ENCODE data around the gene SBNO2.

Gene SBNO2

GRCh38 chr19:1061987-1062386, 112.1 kb downstream of the SBNO2 start:
- DNase-seq (ENCODE audit: low read depth in 2 of 2): no peak

- DNase-seq (ENCODE audit: low read depth in 2 of 2): no peak
Measured at GRCh38 chr19:1060689-1061088, 113.4 kb downstream of the SBNO2 start.

GRCh38 chr19:1058112-1058511, 116.0 kb downstream of the SBNO2 start:
- DNase-seq (ENCODE audit: low read depth in 2 of 2): no peak

Data from stimulated activated CD8-positive, alpha-beta memory T cell treated with anti-CD3 and anti-CD28 coated beads, Interleukin-2, amount 100 ng/mL, for 1 hour (primary cell).